GM12865 (cell line): Measurements from ENCODE around the gene WRAP73.
"Not testable (repeated sequence)": the region's sequence is repeated elsewhere in the genome, so short reads cannot be mapped to it uniquely, and the experiment has no call there.

Source experiments
- DNase-seq: peaks from one replicate; pipeline ENCODE4 v3.0.0; 2010; ENCODE audit warnings: low read depth
- H3K4me3 ChIP-seq: 2 replicates; pipeline ENCODE4 v1.5.1; 2011; ENCODE audit warnings: mild to moderate bottlenecking, low read depth, low read length, control low read depth
- TF ChIP-seq, protein P1 (sequence below): IDR thresholded peaks from 2 replicates; pipeline ENCODE4 v1.5.1; 2011; ENCODE audit warnings: low read length, control low read depth, low read depth, inconsistent platforms; ENCODE audit not compliant: insufficient read depth; ENCODE audit errors: missing control alignments

WRAP73 gene

DNA sequence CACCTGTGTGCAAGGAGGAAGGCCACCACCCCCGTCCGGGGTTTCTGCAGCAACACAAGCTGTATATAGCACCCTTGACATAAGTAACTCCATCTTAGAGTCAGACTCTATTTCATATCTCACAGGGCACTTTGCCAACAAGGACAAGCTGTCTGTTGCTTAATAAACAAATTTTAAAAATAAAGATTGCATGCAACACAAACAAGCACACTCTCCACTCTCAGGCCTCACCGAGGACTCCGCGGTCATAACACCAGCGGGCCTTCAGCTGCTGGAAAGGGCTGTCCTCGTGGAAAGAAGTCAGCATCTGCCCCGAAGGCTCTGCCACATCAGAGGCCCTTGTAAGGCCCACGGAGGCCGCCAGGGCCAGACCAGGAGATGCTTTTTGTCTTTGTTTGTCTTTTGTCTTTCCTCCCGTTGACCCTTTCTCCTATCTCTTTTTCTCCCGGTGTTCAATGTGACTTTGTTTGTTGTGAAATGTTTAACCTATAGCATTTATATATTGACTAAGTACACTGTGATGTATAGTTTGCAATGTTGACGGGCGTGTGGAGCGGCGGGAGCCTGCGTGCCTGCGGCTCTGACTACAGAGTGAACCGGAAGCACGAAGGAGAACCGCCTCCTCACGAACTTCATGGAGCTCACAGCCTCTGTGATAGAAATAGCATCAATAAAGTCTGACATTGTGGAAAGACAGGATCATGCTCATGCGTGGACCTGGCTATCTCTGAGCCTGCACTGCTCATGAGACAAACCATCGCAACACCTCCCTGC, 62.7 kb downstream of the WRAP73 start:
- DNase-seq: no peak
- H3K4me3 ChIP-seq: no peak overlapping the region
- TF ChIP-seq, protein P1, sequence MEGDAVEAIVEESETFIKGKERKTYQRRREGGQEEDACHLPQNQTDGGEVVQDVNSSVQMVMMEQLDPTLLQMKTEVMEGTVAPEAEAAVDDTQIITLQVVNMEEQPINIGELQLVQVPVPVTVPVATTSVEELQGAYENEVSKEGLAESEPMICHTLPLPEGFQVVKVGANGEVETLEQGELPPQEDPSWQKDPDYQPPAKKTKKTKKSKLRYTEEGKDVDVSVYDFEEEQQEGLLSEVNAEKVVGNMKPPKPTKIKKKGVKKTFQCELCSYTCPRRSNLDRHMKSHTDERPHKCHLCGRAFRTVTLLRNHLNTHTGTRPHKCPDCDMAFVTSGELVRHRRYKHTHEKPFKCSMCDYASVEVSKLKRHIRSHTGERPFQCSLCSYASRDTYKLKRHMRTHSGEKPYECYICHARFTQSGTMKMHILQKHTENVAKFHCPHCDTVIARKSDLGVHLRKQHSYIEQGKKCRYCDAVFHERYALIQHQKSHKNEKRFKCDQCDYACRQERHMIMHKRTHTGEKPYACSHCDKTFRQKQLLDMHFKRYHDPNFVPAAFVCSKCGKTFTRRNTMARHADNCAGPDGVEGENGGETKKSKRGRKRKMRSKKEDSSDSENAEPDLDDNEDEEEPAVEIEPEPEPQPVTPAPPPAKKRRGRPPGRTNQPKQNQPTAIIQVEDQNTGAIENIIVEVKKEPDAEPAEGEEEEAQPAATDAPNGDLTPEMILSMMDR: no peak

DNA sequence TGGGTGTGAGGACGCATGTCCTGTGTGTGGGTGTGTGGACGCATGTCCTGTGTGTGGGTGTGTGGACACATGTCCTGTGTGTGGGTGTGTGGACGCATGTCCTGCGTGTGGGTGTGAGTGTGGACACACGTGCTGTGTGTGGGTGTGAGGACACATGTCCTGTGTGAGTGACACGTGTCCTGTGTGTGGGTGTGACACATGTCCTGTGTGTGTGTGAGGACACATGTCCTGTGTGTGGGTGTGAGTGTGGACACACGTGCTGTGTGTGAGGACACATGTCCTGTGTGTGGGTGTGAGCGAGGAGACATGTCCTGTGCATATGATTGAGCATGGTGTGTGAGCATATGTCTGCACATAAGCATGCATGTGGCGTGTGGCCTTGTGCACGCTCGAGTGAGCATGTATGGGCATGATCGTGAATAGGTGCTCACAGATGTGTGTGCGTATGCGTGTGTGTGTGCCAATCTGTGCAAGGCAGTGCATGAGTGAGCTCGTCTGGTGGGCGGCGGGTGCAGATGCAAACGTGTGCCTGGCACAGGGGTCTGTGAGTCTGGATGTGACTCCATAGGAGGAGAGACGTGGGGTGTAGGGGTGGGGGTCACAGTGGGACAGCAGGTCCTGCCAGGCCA, 63.8 kb downstream of the WRAP73 start:
- TF ChIP-seq, protein P1: no peak
- no peak overlapping the region for H3K4me3 ChIP-seq
- no peak for DNase-seq

DNA sequence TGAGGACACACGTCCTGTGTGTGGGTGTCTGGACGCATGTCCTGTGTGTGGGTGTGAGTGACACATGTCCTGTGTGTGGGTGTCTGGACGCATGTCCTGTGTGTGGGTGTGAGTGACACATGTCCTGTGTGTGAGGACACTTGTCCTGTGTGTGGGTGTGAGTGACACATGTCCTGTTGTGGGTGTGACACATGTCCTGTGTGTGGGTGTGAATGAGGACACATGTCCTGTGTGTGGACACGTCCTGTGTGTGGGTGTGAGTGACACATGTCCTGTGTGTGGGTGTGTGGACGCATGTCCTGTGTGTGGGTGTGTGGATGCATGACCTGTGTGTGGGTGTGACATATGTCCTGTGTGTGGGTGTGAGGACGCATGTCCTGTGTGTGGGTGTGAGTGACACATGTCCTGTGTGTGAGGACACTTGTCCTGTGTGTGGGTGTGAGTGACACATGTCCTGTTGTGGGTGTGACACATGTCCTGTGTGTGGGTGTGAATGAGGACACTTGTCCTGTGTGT, 64.5 kb downstream of the WRAP73 start:
- H3K4me3 ChIP-seq, DNase-seq: not testable (repeated sequence)

DNA sequence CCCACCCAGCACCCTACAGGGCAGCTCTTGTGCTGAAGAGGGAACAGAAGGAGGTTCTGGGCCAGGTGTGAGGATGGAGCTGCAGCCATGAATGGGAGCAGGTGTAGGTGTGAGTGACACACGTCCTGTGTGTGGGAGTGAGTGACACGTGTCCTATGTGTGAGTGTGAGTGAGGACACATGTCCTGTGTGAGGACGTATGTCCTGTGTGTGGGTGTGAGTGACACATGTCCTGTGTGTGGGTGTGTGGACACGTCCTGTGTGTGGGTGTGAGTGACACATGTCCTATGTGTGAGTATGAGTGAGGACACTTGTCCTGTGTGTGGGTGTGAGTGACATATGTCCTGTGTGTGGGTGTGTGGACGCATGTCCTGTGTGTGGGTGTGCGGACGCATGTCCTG, 65.0 kb downstream of the WRAP73 start:
- no peak overlapping the region for H3K4me3 ChIP-seq
- no peak for DNase-seq
- TF ChIP-seq, protein P1: no peak

DNA sequence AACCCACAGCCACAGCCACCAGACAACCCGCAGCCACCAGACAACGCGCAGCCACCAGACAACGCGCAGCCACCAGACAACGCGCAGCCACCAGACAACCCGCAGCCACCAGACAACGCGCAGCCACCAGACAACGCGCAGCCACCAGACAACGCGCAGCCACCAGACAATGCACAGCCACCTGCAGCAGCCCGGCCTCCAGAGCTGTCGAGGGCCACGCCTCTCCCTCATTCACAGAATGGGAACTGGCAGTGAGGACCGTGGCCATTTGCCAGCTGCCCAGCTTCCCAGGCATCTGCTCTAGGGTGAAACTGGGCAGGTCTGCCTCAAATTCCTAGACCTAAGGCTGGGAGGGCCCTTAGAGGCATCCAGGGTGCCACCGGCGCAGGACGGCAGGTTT, 66.2 kb downstream of the WRAP73 start:
- not testable (repeated sequence) for DNase-seq

DNA sequence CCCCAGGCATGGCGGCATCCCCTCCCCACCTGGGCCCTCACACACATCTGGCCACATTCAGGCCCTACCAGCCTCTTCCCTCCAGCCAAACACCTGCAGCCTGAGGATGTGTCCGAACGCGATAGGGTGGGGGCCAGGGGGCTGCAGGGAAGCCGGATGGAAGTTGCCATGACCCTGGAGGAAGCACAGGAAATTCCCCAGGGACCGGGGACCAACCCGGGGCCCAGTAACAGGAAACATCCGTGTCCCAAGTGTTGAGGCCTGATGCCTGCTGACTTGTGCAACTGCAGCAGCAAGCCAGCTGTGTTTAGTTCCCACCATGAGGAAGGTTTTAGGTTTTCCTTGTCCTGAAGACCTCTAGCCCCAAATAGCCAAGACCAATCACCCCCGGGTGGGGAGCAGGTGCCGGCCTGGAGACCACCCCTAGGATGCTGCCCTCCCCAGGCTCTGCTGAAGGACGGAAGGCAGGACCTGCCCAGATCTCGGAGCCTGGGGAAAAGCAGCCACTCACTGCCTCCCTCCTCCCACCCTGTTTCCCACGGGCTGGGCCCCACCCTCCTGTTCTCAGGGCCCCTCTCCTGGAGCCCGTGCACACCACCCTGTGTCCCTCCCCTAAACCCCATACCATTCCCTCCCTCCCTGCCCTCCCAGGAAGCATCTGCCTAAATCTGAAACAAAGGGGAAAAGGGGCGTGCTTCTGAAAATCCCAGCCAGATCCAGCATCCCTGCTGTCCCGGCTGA, 68.4 kb downstream of the WRAP73 start:
- DNase-seq: no peak
- no peak overlapping the region for H3K4me3 ChIP-seq
- TF ChIP-seq, protein P1: no peak

More for the DNA sequence above, 66.2 kb downstream of the WRAP73 start:
- not testable (repeated sequence) for H3K4me3 ChIP-seq
